Measurements from ENCODE around the gene LBH. TPM values are rescaled to one million over a fixed set of nuclear protein-coding genes. Genes with fewer than 3 reads are reported as not detected.

LBH gene
- total RNA-seq, 2 experiments from 2014 or later: 3.0 to 3.7 TPM

- Histone ChIP-seq H3K27ac (ENCODE audit: low read depth, low read length, poor library complexity, severe bottlenecking) (no peak overlapping the region), H4K20me1 (ENCODE audit: insufficient read depth, low read length) (no peaks in the 10 kb centered on the region), H3K9me3 (ENCODE audit: low read length) (no peaks in the 10 kb centered on the region), H2AFZ (ENCODE audit: low read length) (no peak overlapping the region), H3K36me3 (ENCODE audit: insufficient read depth, low read length) (no peaks in the 10 kb centered on the region), H3K9me2 (ENCODE audit: insufficient read depth, low read length) (no peaks in the 10 kb centered on the region), H3K4me3 (ENCODE audit: low read depth, low read length, poor library complexity, severe bottlenecking) (no peak overlapping the region), H3K4me2 (ENCODE audit: low read length) (no peak overlapping the region), H3K4me1 (ENCODE audit: insufficient read depth, low read length, poor library complexity, severe bottlenecking) (peaks cover 13% of the 10 kb centered on the region), H3K79me2 (ENCODE audit: insufficient read depth, low read depth, low read length) (no peaks in the 10 kb centered on the region)
- TF ChIP-seq EZH2phosphoT487 (IDR thresholded peaks at IDR 0.05; ENCODE audit: borderline replicate concordance, low read depth, low read length) (no peak), CTCF (conservative IDR thresholded peaks at IDR 0.05; ENCODE audit: low read length) (no peak)
- CTCF ChIA-PET (ENCODE audit: unreplicated experiment): interaction anchor here (0.6 to 2.2 kb wide), 6 partner anchors 54 to 502 kb away, joined by 3 to 8 read pairs (median 4); no protein-coding TSS in a partner anchor
- intact Hi-C loops (cut with micrococcal nuclease; ENCODE audit: unreplicated experiment): loop anchor here (5.0 kb wide), 2 partner anchors 117 to 238 kb away; partner anchors contain the start of gene LCLAT1
- BruUV-seq (replicated peaks): no TSS peak
- POLR2A ChIA-PET: interaction anchor here (1.0 to 2.3 kb wide), 6 partner anchors 11 to 178 kb away, joined by 3 to 7 read pairs (median 4); no protein-coding TSS in a partner anchor
- no peak for DNase-seq (ENCODE audit: low spot score)
Observed at GRCh38 chr2:30209227-30209626, 22.1 kb upstream of the LBH start.

GRCh38 chr2:30213326-30213725 is 18.0 kb upstream of the LBH start:
- H2AFZ ChIP-seq (ENCODE audit: low read length): no peak overlapping the region
- H4K20me1 ChIP-seq (ENCODE audit: insufficient read depth, low read length): no peaks in the 10 kb centered on the region
- peaks cover 10% of the 10 kb centered on the region for H3K4me1 ChIP-seq (ENCODE audit: insufficient read depth, low read length, poor library complexity, severe bottlenecking)
- no peak overlapping the region for H3K27ac ChIP-seq (ENCODE audit: low read depth, low read length, poor library complexity, severe bottlenecking)
- BruUV-seq (replicated peaks): no TSS peak
- H3K4me2 ChIP-seq (ENCODE audit: low read length): no peak overlapping the region
- no peak for DNase-seq (ENCODE audit: low spot score)
- ChIA-PET CTCF (ENCODE audit: unreplicated experiment) (no interaction called here), POLR2A (interaction anchor here (1.0 to 1.5 kb wide), 2 partner anchors 11 to 63 kb away, joined by 3 to 6 read pairs; no protein-coding TSS in a partner anchor)
- no peaks in the 10 kb centered on the region for H3K36me3 ChIP-seq (ENCODE audit: insufficient read depth, low read length)
- no peaks in the 10 kb centered on the region for H3K79me2 ChIP-seq (ENCODE audit: insufficient read depth, low read depth, low read length)
- H3K9me3 ChIP-seq (ENCODE audit: low read length): no peaks in the 10 kb centered on the region
- TF ChIP-seq CTCF (conservative IDR thresholded peaks at IDR 0.05; ENCODE audit: low read length) (no peak), EZH2phosphoT487 (IDR thresholded peaks at IDR 0.05; ENCODE audit: borderline replicate concordance, low read depth, low read length) (no peak)
- intact Hi-C loops (cut with micrococcal nuclease; ENCODE audit: unreplicated experiment): no loop called here
- no peaks in the 10 kb centered on the region for H3K9me2 ChIP-seq (ENCODE audit: insufficient read depth, low read length)
- H3K4me3 ChIP-seq (ENCODE audit: low read depth, low read length, poor library complexity, severe bottlenecking): no peak overlapping the region

GRCh38 chr2:30213907-30214463 is 17.3 kb upstream of the LBH start:
- POLR2A ChIA-PET: interaction anchor here (0.8 to 1.5 kb wide), 2 partner anchors 8 to 10 kb away, joined by 4 to 6 read pairs; no protein-coding TSS in a partner anchor
- intact Hi-C loops (cut with micrococcal nuclease; ENCODE audit: unreplicated experiment): no loop called here

More at GRCh38 chr2:30213907-30214463, 17.3 kb upstream of the LBH start:
- H3K79me2 ChIP-seq (ENCODE audit: insufficient read depth, low read depth, low read length): no peaks in the 10 kb centered on the region
- BruUV-seq (replicated peaks): no TSS peak
- peaks cover 13% of the 10 kb centered on the region for H3K4me1 ChIP-seq (ENCODE audit: insufficient read depth, low read length, poor library complexity, severe bottlenecking)
- TF ChIP-seq CTCF (conservative IDR thresholded peaks at IDR 0.05; ENCODE audit: low read length): no peak
- TF ChIP-seq EZH2phosphoT487 (IDR thresholded peaks at IDR 0.05; ENCODE audit: borderline replicate concordance, low read depth, low read length): no peak
- H3K4me3 ChIP-seq (ENCODE audit: low read depth, low read length, poor library complexity, severe bottlenecking): no peak overlapping the region
- H2AFZ ChIP-seq (ENCODE audit: low read length): no peak overlapping the region
- no peaks in the 10 kb centered on the region for H4K20me1 ChIP-seq (ENCODE audit: insufficient read depth, low read length)
- no peaks in the 10 kb centered on the region for H3K9me3 ChIP-seq (ENCODE audit: low read length)
- H3K4me2 ChIP-seq (ENCODE audit: low read length): no peak overlapping the region
- no peaks in the 10 kb centered on the region for H3K9me2 ChIP-seq (ENCODE audit: insufficient read depth, low read length)
- CTCF ChIA-PET (ENCODE audit: unreplicated experiment): no interaction called here
- H3K36me3 ChIP-seq (ENCODE audit: insufficient read depth, low read length): no peaks in the 10 kb centered on the region
- DNase-seq (ENCODE audit: low spot score): no peak
- no peak overlapping the region for H3K27ac ChIP-seq (ENCODE audit: low read depth, low read length, poor library complexity, severe bottlenecking)

All from OCI-LY7 (cell line).